Measurements from ENCODE around the gene SURF4. TPM values are rescaled to one million over a fixed set of nuclear protein-coding genes. Genes with fewer than 3 reads are reported as not detected.

Gene SURF4
- total and polyA plus RNA-seq, 2 donors (not counting 3 experiments of a cell fraction or from before 2014, with no cell fraction given) = 216 to 358 TPM

DNA sequence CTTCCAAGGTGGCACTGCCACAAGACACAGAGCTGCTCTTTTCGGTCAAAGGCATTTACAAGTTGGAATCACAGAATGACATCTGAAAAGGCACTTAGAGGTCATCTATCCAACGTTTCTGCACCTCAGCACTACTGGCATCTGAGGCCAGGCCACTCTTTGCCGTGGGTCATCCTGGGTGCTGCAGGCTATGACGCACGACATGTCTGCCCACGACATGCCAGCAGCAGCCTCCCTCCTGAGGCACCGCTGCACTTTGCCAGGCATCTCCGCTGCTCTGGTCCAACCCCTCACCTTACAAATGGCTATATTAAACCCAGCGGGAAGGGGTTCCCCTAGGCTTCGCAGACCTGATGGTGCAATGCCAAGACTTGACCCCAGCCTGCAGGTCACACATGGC is 8.1 kb downstream of the SURF4 start:
- no peak overlapping the region for H3K4me3 ChIP-seq (replicated peaks in 1 of 3; ENCODE audit: insufficient read depth in 1 of 3, low read depth in 1 of 3, low read length in 3 of 3)
- H3K9me3 ChIP-seq (replicated peaks; ENCODE audit: control insufficient read depth, insufficient read depth, low read length) = no peaks in the 10 kb centered on the region
- H3K27me3 ChIP-seq (ENCODE audit: control insufficient read depth in 2 of 2, insufficient read depth in 2 of 2, low read length in 2 of 2) = no peaks in the 10 kb centered on the region
- TF ChIP-seq, protein P1, sequence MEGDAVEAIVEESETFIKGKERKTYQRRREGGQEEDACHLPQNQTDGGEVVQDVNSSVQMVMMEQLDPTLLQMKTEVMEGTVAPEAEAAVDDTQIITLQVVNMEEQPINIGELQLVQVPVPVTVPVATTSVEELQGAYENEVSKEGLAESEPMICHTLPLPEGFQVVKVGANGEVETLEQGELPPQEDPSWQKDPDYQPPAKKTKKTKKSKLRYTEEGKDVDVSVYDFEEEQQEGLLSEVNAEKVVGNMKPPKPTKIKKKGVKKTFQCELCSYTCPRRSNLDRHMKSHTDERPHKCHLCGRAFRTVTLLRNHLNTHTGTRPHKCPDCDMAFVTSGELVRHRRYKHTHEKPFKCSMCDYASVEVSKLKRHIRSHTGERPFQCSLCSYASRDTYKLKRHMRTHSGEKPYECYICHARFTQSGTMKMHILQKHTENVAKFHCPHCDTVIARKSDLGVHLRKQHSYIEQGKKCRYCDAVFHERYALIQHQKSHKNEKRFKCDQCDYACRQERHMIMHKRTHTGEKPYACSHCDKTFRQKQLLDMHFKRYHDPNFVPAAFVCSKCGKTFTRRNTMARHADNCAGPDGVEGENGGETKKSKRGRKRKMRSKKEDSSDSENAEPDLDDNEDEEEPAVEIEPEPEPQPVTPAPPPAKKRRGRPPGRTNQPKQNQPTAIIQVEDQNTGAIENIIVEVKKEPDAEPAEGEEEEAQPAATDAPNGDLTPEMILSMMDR (IDR thresholded peaks at IDR 0.05; ENCODE audit: extremely low read depth in 1 of 2, insufficient read depth in 1 of 2, low read depth in 1 of 2, low read length in 2 of 2) = no peak
- H2AFZ ChIP-seq (ENCODE audit: low read depth, low read length) = no peak overlapping the region
- DNase-seq (ENCODE audit: low read depth, low spot score) = no peak
- H3K27ac ChIP-seq (ENCODE audit: insufficient read depth, low read depth, low read length) = no peak overlapping the region
- H3K9me1 ChIP-seq (replicated peaks; ENCODE audit: control insufficient read depth, extremely low read depth, insufficient read depth, low read length) = no peaks in the 10 kb centered on the region
- POLR2A ChIA-PET = interaction anchor here (1.5 kb wide), 1 partner anchor 17 kb away, joined by 3 read pairs; no protein-coding TSS in a partner anchor
- no peak overlapping the region for H3K9ac ChIP-seq (replicated peaks; ENCODE audit: extremely low read depth, insufficient read depth, low read length)
- peaks cover 15% of the 10 kb centered on the region for H3K4me1 ChIP-seq (ENCODE audit: control insufficient read depth, extremely low read depth, insufficient read depth, low read length)
- no peak overlapping the region for H3K4me2 ChIP-seq (ENCODE audit: insufficient read depth, low read length)
- H4K20me1 ChIP-seq (replicated peaks; ENCODE audit: control insufficient read depth, extremely low read depth, insufficient read depth, low read length) = no peaks in the 10 kb centered on the region
- no peak for FAIRE-seq
- dilution Hi-C loops (cut with MboI; ENCODE audit: extremely low pct_ligation_motif_present, low sequenced_read_pairs) (no loop called here), intact Hi-C loops (cut with micrococcal nuclease) (no loop called here)
- BruUV-seq (replicated peaks) = no TSS peak
- H3K79me2 ChIP-seq (ENCODE audit: control insufficient read depth, insufficient read depth, low read length) = peaks cover 80% of the 10 kb centered on the region
- peaks cover 24 to 65% of the 10 kb centered on the region in 2 experiments for H3K36me3 ChIP-seq (ENCODE audit: control insufficient read depth in 2 of 2, extremely low read depth in 1 of 2, insufficient read depth in 2 of 2, low read length in 2 of 2)
- CTCF ChIA-PET = interaction anchor here (1.1 kb wide), 1 partner anchor 9 kb away, joined by 3 read pairs; the partner anchor contains the start of gene STKLD1

DNA sequence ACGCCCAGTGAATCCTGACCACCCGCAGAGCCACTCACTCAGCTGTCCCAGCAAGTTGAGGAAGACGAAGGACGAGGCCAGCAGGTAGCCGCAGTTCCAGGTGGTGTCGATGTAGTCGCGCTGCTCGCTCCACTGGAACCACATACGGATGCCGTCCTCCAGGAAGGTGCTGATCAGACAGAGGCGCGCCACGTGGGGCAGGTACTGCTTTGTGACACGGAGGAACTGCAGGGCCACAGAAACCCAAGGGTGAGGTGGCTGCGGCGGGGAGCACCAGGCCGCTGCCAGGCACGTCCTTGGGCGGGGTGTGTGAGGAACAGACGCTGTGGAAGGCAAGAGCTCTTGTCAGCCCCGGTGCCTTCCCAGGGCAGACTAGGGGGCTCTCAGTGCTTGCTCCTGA is 8.6 kb downstream of the SURF4 start:
- H3K4me2 ChIP-seq (ENCODE audit: insufficient read depth, low read length) = no peak overlapping the region
- ChIA-PET CTCF (no interaction called here), POLR2A (no interaction called here)
- peaks cover 15% of the 10 kb centered on the region for H3K4me1 ChIP-seq (ENCODE audit: control insufficient read depth, extremely low read depth, insufficient read depth, low read length)
- dilution Hi-C loops (cut with MboI; ENCODE audit: extremely low pct_ligation_motif_present, low sequenced_read_pairs) (no loop called here), intact Hi-C loops (cut with micrococcal nuclease) (no loop called here)
- no peaks in the 10 kb centered on the region for H3K9me3 ChIP-seq (replicated peaks; ENCODE audit: control insufficient read depth, insufficient read depth, low read length)
- no TSS peak for BruUV-seq (replicated peaks)
- H3K9ac ChIP-seq (replicated peaks; ENCODE audit: extremely low read depth, insufficient read depth, low read length) = no peak overlapping the region
- H4K20me1 ChIP-seq (replicated peaks; ENCODE audit: control insufficient read depth, extremely low read depth, insufficient read depth, low read length) = no peaks in the 10 kb centered on the region
- H3K9me1 ChIP-seq (replicated peaks; ENCODE audit: control insufficient read depth, extremely low read depth, insufficient read depth, low read length) = no peaks in the 10 kb centered on the region
- peaks cover 25 to 64% of the 10 kb centered on the region in 2 experiments for H3K36me3 ChIP-seq (ENCODE audit: control insufficient read depth in 2 of 2, extremely low read depth in 1 of 2, insufficient read depth in 2 of 2, low read length in 2 of 2)
- TF ChIP-seq, protein P1 (IDR thresholded peaks at IDR 0.05; ENCODE audit: extremely low read depth in 1 of 2, insufficient read depth in 1 of 2, low read depth in 1 of 2, low read length in 2 of 2) = no peak
- no peak for TF ChIP-seq EZH2 (IDR thresholded peaks at IDR 0.05; ENCODE audit: borderline replicate concordance, low read depth, low read length, severe bottlenecking)
- no peak for DNase-seq (ENCODE audit: low read depth, low spot score)
- H3K4me3 ChIP-seq (replicated peaks in 1 of 3; ENCODE audit: insufficient read depth in 1 of 3, low read depth in 1 of 3, low read length in 3 of 3) = no peak overlapping the region
- no peak overlapping the region for H3K27ac ChIP-seq (ENCODE audit: insufficient read depth, low read depth, low read length)
- no peaks in the 10 kb centered on the region for H3K27me3 ChIP-seq (ENCODE audit: control insufficient read depth in 2 of 2, insufficient read depth in 2 of 2, low read length in 2 of 2)
- no peak for FAIRE-seq
- H2AFZ ChIP-seq (ENCODE audit: low read depth, low read length) = no peak overlapping the region
- peaks cover 75% of the 10 kb centered on the region for H3K79me2 ChIP-seq (ENCODE audit: control insufficient read depth, insufficient read depth, low read length)

Measured in endothelial cell of umbilical vein (primary cell).